Activated CD8-positive, alpha-beta memory T cell treated with anti-CD3 and anti-CD28 coated beads for 24 hours (primary cell): Measurements from ENCODE around the gene PNLDC1.
"Not testable (repeated sequence)": the region's sequence is repeated elsewhere in the genome, so short reads cannot be mapped to it uniquely, and the experiment has no call there.

ENCODE experiments used
- DNase-seq: peaks from one replicate; pipeline ENCODE4 v3.0.0-alpha.2; 2020

The PNLDC1 gene

DNA sequence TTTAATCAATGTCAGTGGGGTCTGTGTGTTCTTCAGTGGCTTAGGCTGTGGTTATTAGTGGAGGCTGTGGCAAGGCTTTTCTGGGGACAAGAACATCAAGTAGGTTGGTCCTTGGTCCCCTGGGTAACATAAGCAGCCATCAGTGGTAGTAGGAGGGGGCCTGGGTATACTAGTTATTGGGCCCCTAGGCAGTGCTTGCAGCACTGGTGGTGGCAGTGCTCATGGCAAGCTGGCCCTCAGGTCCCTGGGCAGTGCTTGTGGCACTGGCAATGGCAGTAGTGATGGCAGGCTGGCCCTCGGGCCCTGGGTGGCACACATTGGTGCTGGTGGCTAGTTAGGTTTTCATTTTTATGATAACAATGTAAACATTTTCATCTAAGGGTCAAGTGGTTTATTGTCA is 58.2 kb downstream of the PNLDC1 start:
- DNase-seq, result no peak

GRCh38 chr6:159860482-159860881 is 60.4 kb downstream of the PNLDC1 start:
- no peak for DNase-seq

DNA sequence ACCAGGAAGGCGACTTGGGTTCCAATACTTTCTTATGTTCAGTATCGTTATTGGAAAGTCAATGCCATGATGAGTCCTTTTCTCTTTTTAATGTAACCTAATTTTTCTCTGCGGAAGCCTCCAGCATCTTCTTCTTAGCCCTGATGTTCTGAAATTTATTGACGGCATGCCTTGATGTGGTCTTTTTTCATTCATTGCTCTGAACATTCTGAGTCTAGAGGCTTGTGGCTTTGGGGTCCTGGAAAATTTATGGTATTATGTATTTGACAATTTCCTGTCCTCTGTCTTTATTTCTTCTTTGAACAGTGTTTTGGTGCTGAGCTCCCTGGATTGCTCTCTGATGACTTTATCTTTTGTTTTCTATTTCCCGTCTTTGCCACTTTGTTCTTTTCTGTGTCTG is 62.0 kb downstream of the PNLDC1 start:
- no peak for DNase-seq

DNA sequence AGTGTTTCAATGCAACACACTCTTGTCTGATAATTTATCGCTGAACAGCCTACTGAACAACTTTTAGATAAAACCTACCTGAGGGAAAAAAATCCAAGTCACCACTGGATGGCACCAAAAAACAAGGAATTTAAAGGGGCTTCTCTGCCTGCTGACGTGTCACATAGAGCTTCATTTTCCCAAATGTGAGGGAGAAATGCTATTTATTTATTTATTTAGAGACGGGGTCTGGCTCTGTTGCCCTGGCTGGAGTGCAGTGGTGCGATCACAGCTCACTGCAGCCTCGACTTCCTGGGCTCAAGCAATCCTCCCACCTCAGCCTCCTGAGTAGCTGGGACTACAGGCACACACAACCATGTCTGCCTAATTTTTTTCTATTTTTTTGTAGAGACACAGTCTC is 63.3 kb downstream of the PNLDC1 start:
- DNase-seq, result not testable (repeated sequence)

- DNase-seq, result no peak
Observed at GRCh38 chr6:159865226-159865920, 65.3 kb downstream of the PNLDC1 start.

GRCh38 chr6:159866286-159867247 is 66.5 kb downstream of the PNLDC1 start:
- DNase-seq, result no peak
